ENCODE measurements around the gene ABLIM2. TPM values are rescaled to one million over a fixed set of nuclear protein-coding genes. Genes with fewer than 3 reads are reported as not detected.

The ABLIM2 gene
- total RNA-seq, 1 donor from 2014 or later = 34.1 TPM

GRCh38 chr4:7987148-7987989 is 171.2 kb downstream of the ABLIM2 start:
- DNase-seq (ENCODE audit: low spot score) = no peak

- no peak for DNase-seq (ENCODE audit: low spot score)
Observed at GRCh38 chr4:7985891-7986441, 172.6 kb downstream of the ABLIM2 start.

- DNase-seq (ENCODE audit: low spot score) = no peak
Observed at GRCh38 chr4:7985072-7985471, 173.5 kb downstream of the ABLIM2 start.

- DNase-seq (ENCODE audit: low spot score) = no peak
Observed at GRCh38 chr4:7984286-7984925, 174.2 kb downstream of the ABLIM2 start.

GRCh38 chr4:7983296-7983695 is 175.3 kb downstream of the ABLIM2 start:
- no peak for DNase-seq (ENCODE audit: low spot score)

- no peak for DNase-seq (ENCODE audit: low spot score)
Observed at GRCh38 chr4:7981738-7982394, 176.7 kb downstream of the ABLIM2 start.

GRCh38 chr4:7980036-7980435 is 178.6 kb downstream of the ABLIM2 start:
- no peak for DNase-seq (ENCODE audit: low spot score)

GRCh38 chr4:7979652-7979968 is 179.0 kb downstream of the ABLIM2 start:
- DNase-seq (ENCODE audit: low spot score) = no peak

GRCh38 chr4:7978907-7979651 is 179.5 kb downstream of the ABLIM2 start:
- no peak for DNase-seq (ENCODE audit: low spot score)

GRCh38 chr4:7978489-7978888 is 180.1 kb downstream of the ABLIM2 start:
- DNase-seq (ENCODE audit: low spot score) = no peak

- DNase-seq (ENCODE audit: low spot score) = no peak
Observed at GRCh38 chr4:7976634-7977033, 182.0 kb downstream of the ABLIM2 start.

GRCh38 chr4:7976025-7976424 is 182.6 kb downstream of the ABLIM2 start:
- no peak for DNase-seq (ENCODE audit: low spot score)

GRCh38 chr4:7974425-7974824 is 184.2 kb downstream of the ABLIM2 start:
- no peak for DNase-seq (ENCODE audit: low spot score)

- no peak for DNase-seq (ENCODE audit: low spot score)
Observed at GRCh38 chr4:7973545-7973981, 185.1 kb downstream of the ABLIM2 start.

- DNase-seq (ENCODE audit: low spot score) = no peak
Observed at GRCh38 chr4:7971881-7972500, 186.6 kb downstream of the ABLIM2 start.

GRCh38 chr4:7971159-7971631 is 187.4 kb downstream of the ABLIM2 start:
- no peak for DNase-seq (ENCODE audit: low spot score)

- no peak for DNase-seq (ENCODE audit: low spot score)
Observed at GRCh38 chr4:7970361-7970946, 188.2 kb downstream of the ABLIM2 start.

GRCh38 chr4:7968262-7968896 is 190.2 kb downstream of the ABLIM2 start:
- no peak for DNase-seq (ENCODE audit: low spot score)

- DNase-seq (ENCODE audit: low spot score) = no peak
Observed at GRCh38 chr4:7967501-7968261, 190.9 kb downstream of the ABLIM2 start.

Data from mesenteric fat pad (tissue), 1 donor.